NCI-H345 treated with DMSO at 0.1 percent for 48 hours (cell line): ENCODE data around the gene MRPL39.

Experiments
- DNase-seq: peaks from one replicate; lab custom pipeline; 2025; ENCODE audit not compliant: unreplicated experiment; lab: John Stamatoyannopoulos, UW

MRPL39 gene

DNA sequence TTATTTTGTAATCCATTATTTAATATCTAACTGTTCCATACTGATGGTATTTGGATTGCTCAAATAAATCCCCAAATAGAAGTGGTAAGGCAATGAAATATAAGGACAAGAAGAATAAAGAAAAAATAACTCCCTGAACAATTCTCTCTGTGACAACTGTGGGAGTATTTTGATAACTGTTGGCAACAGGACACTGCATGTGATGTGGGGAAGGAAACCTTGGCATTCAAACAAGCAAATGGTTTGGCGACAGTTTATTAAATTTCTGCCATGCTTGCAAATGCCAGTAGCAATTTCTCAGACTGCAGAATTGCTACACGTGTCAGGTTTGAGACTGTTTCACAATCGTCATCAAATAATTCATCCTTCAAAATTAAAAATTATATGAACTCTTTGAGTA, 8.6 kb upstream of the MRPL39 start:
- no peak for DNase-seq

DNA sequence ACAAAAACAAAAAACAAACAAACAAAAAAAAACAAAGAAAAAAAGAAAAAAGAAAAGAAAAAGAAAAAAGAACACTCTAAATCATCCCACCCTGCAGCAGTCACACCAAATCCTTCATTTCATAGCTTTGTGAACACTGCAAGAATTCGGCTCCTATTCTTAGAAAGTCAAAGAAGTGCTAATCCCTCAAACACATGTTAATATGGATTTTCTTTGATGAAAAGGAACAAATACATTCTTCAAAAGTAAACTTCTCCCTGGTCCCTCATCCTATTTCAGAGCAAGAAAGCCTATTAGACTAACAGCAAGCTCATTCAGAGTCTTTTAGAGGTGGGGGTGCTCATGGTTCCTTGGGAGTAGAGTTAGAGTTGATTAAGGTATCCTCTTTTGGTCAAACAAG, 7.2 kb upstream of the MRPL39 start:
- no peak for DNase-seq

DNA sequence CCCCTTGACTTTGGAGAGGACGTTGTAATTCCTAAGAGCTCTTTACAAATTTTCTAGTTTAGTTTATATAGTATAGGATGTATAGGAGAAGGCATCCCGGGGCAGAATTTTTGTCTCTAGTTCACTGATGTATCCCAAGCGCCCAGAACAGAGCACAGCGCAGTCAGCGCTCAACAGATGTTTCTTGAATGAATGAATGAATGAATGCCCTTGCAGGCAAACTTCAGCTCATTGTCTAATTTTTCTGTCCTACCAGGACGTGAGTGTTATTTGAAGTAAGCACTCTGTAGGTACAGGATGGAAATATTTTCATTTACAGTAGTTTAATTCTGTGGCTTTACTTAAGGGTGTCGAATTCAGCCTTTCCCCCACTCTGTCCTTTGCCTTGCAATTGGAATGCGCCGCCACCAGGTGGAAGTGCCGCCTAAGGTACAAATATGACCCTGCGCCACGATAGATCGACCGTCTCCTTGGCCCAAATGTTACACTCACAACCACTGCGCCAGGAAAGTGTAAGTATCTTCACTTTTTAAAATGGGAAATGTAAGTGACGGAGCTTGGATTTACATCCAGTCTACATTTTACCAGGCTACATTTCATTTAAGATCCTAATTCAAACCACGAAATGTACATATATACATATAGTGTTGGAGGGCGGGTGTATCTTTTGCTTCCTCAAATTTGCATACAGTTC, 910 bp upstream of the MRPL39 start:
- peak; percentile 85 for DNase-seq

DNA sequence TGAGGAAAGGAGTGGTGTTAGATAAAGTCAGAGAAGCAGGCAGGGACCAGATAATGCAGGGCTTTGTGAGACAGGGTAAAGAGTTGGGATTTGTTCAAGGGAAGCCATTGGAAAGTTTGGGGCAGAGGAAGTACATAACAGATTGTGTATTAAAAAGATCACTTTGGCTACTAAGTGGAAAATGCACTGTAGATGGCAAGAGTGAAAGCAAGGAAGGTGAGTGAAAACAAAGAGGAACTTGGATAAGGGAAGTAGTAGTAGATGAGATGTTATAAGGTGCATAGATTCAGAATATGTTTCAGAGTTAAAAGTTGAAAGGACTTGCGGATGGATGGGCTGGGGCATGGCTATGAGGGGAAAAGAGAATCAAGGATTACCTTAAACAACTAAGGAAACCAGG, 17.4 kb downstream of the MRPL39 start:
- DNase-seq: no peak

DNA sequence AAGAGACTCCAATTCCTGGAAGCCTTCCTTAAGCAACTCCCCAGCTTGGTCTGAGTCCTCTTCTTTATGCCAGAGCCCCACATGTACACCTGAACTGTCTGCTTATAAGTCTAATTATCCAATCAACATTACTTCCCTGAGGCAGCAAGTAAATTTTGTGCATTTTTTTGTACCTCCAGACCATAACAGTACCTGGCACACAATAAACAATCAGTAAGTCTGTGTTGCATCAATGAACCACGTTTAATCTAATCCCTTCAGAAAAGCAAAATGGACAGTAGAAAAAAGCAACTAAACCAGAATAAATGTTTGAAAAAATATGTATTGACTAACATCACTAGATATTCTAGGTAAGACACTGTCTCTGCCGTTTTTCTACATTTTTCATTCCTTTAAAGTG, 20.5 kb downstream of the MRPL39 start:
- no peak for DNase-seq

DNA sequence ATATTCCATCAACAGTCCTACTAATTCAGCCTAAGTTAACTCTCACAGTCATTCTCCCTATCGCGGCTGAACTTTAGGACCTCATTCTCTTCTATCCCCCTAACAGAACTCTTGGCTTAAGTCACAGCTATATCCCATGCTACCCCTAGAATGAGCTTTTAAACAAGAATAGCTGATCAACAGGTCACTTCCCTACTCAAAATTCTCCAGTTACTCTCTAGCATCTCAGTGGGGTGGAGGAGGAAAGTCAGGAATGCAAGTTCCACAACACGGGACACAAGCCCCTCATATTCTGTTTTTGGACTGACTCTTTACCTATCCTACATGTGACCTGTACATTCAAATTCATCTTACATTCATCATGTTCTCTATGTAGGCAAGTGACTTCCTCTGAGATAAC, 21.0 kb downstream of the MRPL39 start:
- no peak for DNase-seq

DNA sequence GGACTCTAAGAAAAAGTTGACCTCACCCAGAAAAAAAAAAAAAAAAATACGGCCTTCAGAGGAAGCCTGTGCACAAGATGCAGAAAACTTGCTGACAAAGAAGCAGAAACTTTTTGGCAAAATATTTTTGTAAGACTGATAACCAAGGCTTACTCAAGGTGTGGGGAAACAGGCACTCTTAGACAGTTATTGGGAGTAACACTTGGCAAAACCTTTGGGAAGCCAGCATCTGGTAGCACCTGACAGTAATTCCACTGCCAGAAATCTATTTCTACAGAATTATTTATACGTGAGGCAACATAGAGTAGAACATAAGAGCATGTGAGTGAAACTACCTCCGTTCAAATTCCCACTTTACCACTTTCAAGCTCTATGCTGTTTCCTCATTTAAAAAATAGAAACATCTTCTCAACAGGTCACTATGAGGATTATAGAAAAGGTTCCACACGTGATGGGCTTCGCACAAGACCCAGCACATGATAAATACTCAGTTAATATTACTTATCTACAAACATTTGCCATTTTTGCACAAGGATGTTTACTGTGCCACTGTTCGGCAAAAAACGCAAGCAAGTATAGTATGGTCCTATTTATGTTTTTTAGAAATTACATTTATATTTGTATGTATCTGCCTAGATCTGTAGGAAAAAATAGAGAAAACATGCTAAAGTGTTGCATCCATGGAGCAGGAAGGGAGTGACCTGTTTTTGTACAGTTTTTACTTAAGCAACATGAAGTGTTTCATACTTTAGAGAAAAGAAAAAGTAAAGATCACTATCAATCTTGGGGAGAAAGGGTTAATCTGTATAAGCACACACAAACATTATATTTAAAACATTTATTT, 22.2 kb downstream of the MRPL39 start:
- DNase-seq: no peak

DNA sequence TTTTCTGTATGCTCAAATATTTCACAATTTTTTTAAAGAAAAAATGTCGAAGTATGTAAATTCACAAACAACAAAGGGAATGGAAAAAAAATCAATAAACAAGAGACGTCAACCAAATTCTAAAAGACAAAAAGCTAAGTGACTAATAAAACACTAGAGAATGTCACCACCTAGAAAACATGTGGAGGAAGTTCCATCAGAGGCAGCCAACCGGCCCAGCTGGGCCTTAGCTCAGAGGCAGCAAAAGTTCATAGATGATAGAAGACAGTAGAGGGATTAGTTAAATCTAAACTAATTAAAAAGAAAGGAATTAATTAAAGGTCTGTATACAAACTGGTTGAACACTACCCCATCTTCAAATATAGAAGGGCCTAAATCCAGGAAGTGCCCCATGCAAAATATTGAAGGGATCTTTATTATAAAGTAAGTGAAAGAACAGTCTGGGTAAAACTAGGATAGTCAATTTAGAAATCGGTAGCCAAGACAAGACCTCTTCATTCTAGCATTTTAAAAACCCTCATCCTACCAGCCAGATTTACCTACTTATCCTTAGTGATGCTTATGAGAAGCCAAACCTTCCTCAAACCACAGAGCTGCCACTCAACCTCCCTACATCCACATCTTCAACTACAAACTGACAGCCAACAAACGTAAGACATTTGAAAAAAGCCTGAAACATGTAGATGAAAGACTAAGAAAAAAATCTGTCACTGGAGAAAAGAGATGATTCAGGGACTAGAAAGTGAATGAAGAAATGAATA, 23.7 kb downstream of the MRPL39 start:
- DNase-seq: no peak

DNA sequence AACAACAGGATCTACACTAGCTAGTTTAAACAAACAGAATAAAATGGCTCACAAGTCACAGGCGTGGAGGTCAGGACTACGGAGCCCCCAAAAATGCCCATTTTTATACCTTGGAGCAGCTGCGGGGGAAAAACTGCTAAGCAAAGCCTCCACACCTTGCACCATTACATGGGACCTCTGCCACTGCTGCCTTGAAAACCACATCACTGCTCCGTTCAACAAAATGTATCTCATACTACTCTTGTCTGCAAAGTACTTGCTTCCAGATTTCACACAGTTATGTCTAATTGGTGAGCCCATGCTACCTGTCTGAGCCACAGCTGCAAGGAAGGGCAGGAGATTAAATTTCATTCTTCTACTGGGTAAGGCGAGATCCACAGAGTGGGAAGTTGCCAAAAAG, 24.4 kb downstream of the MRPL39 start:
- no peak for DNase-seq

- DNase-seq: no peak
Observed at GRCh38 chr21:25582164-25582790, 25.0 kb downstream of the MRPL39 start.

DNA sequence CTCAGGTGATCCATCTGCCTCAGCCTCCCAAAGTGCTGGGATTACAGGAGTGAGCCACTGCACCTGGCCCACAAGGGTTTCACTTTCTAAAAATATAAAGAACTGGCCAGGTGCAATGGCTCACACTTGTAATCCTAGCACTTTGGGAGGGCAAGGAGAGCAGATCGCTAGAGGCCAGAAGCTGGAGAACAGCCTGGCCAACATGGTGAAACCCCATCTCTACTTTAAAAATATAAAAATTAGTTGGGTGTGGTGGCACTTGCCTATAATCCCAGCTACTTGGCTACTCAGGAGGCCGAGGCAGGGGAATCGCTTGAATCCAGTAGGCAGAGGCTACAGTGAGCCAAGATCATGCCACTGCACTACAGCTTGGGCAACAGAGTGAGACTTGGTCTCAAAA, 25.7 kb downstream of the MRPL39 start:
- no peak for DNase-seq

DNA sequence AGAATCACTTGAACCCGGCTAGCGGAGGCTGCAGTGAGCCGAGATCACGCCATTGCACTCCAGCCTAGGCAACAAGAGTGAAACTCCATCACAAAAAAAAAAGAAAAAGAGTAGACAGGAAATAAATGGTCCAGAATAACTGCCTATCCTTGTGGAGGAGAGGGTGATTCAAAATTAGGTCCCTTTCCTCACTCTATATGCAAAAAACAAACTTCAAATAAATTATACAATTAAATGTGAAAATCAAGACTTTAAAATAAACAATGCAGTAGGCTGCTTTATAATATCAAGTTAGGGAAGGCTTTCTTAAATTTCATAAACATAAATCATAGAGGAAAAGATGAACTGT, 26.4 kb downstream of the MRPL39 start:
- DNase-seq: no peak

DNA sequence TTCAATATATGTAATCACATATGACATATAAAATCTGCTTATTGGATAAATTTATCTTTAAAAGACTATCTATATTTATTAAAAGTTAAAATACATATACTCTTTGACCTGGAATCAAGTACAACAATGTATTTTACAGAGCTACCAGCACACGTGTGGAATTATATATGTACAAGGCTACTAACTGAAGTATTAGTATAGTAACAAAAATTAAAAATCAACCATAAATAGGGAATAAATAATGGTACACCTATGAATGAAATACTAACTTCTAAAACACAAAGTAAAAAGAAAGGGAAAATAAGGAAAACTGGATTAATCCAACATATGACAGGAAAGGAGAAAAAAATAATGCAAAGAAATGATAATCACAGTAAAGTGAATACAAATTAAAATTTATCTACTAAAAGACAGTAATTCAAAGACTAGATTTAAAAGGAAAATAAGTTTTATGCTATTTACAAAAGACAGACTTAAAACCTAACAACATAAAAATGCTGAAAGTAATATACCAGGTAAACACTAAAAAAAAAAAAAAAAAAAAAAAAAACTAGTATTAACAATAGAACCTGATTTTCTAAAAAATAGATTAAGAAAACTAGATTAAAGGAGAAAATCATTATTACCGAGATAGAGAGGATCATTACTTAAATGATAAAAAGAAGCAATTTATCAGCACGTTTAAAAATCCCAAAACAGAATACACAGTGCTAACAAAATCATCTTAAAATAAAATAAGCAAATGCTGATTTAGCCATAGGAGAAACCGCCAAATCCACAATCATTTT, 27.9 kb downstream of the MRPL39 start:
- no peak for DNase-seq

- DNase-seq: no peak
Observed at GRCh38 chr21:25578056-25578961, 29.0 kb downstream of the MRPL39 start.

DNA sequence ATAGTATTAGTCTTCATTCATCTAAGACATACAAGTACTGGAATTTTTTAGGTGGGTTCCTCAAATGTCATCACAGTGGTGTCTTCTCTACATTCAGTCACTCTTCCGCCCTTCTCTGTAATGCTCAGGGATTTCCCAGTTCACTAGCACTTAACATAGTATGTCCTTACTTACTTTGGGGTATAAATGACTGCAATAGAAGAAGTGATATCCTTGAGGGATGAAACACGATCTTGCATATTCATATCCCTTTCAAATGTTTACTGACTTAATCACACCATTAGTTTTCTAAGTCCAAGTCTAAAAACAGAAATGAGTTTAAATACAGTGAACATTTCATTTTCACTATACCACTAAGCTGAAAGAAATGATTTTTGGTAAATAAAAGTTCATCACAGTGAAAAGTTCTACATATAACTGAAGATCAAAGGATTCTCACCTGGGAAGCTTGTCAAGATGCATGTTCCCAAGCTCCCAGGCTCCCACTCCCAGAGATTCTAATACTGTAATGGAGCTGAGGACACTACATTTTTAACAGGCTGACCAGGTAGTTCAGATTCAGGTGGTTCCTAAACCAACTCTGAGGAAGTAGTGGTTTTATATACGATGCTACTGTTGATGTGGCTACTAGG, 29.7 kb downstream of the MRPL39 start:
- DNase-seq: no peak

DNA sequence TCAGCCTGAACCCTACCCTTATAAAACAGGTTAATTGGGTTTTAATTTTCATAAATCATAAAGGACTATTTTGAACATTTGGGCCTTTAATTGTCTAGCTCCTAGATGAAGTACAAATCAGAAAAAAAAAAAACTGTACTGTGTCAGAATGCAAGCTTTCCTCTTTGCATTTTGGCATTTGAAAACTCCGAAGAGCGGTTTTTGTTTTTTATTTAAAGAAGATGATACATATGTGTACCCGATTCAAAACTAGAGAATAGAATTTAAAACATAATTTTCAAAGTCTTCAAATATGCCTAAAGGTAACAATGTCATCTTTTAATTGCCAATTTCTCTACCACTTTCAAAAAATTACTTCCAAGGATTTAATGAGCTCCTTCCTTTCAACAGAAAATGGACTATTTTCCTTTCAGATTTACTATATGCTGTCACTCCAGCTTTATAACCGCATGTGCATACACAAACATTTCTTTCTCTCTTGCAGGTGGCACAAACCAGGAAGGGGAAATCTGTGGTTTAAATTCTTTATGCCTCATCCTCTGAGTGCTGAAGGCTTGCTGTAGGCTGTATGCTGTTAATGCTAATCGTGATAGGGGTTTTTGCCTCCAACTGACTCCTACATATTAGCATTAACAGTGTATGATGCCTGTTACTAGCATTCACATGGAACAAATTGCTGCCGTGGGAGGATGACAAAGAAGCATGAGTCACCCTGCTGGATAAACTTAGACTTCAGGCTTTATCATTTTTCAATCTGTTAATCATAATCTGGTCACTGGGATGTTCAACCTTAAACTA, 33.7 kb downstream of the MRPL39 start:
- no peak for DNase-seq

DNA sequence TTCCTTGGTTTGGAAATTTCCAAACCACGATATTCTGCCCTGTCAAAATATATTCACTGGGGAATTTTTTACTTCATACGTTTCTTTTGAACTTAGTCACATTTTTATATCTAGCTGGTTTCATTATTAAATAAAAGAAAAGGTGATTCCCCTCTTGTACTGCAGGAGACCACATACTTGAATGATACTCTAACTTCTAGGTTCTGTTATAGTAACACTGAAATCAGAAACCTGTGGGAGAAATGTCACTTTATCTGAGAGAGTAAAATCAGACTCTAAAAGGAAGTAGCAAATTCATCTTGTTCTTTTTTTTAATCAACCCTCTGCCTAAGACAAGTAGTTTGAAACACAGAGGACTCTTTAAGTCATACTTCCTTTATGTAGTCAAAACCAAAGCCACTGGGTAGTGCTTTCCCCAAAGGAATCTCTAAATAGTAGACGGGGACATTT, 34.4 kb downstream of the MRPL39 start:
- DNase-seq: no peak

- no peak for DNase-seq
Observed at GRCh38 chr21:25571726-25572121, 35.6 kb downstream of the MRPL39 start.
